Activated CD4-positive, alpha-beta T cell treated with anti-CD3 and anti-CD28 coated beads, Interleukin-2, amount 50 U/mL, for 24 hours (primary cell): ENCODE results near the gene PIM1.

Source experiments
- DNase-seq, 2 donors: peaks; one replicate each; pipeline ENCODE4 v3.0.0-alpha.2; 2020; ENCODE audit warnings: low read depth in 1 of 2, low spot score in 1 of 2

The PIM1 gene

GRCh38 chr6:37218061-37218460 lies 48.1 kb downstream of the PIM1 start:
- DNase-seq = no peak

GRCh38 chr6:37218511-37218910 lies 48.6 kb downstream of the PIM1 start:
- DNase-seq = no peak

- DNase-seq = no peak
Measured at GRCh38 chr6:37221585-37222124, 51.7 kb downstream of the PIM1 start.

DNA sequence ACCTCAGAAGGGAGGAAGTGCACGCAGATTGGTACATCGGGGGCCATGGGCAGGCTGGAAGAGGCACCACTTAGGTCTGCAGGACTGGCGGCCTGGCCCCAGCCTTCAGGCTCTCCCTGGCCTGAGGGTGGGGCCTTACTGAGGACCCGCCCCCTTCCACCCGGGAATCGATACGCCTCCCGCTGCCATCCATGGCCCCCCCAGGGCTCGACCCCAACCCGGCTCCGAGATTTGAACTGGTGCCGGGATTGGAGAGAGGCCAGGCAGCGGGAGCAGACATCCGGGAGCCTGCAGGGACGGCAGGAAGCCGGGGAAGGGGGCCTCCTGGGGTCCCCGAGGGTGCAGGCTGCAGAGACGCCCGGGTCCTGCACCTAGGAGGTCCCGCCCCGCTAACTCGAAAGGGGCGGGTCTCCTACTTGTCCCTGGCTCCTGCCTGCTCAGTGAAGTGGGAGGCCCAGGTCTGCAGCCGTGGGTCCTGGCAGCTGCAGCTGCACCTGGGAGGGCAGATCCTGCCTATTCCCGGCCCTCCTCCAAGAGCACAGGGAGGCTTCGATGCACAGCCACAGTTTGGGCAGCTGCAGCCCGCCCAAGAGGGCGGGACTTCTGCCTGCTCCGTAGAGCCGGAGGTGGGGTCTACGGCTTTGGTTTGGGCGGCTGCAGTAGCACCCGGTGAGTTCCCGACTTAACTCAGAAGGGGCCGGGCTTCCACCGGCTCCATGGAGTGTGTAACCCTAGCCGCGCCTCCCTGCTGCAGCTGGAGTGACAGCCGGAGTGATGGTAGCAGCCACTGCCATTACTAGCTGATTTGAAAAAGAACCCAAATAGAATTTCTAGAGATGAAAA lies 52.4 kb downstream of the PIM1 start:
- peak in 1 of 2 donors; percentile 56 for DNase-seq

DNA sequence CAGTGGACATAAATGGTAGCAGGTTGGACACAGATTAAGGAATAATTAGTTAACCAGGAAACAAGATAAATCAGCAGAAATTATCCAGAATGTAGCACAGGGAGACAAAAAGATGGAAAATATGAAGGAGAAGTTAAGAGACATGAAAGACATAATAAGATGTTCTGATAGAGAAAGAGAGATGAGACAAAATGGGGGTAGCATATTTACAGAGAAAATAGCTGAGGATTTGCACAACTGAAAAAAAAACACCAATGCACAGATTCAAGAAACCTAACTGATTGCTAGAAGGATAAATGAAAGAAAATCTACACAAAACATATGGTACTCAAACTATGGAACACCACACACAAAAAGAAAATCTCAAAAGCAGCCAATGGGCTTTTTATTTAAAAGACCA lies 53.0 kb downstream of the PIM1 start:
- no peak for DNase-seq
